ENCODE measurements around the gene KCNQ1. TPM values are rescaled to one million over a fixed set of nuclear protein-coding genes. Genes with fewer than 3 reads are reported as not detected.

Gene KCNQ1
- total RNA-seq, 1 donor from 2014 or later = 0.13 TPM

DNA sequence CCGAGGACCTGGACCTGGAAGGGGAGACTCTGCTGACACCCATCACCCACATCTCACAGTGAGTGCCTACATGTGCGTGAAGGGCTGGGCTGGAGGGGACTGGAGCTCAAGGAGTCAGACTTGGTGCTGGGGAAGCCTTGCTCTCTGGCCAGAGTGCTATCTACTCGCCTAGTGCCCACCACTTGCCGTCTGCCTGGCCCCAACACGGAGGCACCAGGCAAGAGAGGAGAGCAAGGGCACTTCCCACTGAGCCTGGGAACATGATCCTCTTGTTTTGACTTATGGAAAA, 217.2 kb downstream of the KCNQ1 start:
- DNase-seq (ENCODE audit: low read depth in 2 of 2) = no peak

DNA sequence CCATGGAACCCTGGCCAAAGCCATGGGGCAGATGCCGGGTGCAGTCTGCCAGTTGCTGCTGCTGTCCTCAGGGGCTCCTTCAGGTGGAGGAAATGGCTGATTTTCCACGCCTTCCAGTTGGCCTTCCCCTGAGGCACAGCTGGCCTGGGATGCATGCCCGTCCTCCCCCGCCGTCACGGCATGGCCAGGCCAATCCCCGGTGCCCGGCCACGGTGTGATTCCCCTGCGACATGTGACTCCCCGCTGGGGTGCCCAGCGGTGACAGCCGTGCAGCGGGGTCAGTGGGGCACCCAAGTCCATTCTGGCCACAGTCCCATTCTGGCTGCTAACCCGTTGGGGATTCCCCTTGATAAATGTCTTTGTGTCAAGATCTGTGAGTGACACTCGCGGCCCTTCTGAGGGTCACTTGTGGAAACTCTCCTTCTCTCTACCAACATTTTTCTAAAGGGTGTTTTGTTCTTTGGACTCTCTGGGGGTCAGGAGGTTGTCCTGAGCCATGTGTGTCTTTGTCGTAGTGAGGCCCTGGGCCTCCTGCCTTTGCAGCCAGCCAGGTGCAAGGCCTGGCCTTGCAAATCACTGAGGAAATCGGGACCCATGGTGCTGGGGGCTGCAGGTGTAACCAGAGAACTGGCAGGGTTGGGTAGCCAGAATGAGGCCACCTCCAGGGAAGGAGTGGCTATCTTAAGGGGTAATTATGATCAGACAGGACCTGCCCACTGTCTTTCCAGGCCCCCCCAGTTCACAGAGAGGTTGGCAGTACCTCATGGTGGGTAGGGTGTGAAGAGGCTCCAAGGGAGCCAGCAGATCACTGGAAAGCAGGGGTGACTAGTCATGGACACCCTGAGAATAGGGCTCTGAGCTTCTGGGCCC, 217.9 kb downstream of the KCNQ1 start:
- no peak for DNase-seq (ENCODE audit: low read depth in 2 of 2)

DNA sequence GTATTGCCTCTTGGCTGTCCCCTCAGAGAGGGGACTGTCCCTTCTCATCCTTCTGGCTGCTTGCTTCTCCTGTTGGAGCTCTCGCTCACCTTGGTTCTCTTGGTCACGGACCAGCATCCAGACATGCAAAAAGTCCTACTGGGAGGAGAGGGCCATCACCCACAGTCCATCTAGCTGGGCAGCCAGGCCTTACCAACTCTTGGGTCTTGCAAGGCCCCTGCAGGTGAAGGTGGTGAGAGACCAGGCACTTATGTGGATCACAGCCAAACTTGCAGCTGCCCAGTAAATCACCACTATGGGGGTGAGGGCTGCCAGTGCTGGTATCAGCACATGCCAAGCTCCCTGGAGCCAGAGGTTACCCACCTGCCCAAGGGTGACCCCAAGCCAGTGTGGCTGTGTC, 218.7 kb downstream of the KCNQ1 start:
- no peak for DNase-seq (ENCODE audit: low read depth in 2 of 2)

DNA sequence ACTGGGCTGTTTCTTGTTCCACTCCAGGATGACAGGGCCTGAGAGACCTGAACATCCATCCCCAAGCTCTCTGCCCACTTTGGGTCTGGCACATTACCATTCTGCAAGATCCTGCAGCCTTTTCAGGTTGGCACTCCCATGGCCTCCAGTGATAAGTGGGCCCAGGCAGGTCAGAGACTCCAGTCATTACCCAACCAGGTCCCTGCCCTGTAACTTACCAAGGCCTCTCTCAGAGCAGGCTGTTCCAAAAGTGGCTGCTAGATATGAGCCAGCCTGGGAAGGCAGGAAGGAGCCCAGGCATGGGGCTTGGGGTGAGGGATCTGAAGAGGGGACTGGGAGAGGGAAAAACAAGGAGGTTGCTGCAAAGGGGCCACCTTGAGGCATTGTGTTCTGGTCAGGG, 219.1 kb downstream of the KCNQ1 start:
- DNase-seq (ENCODE audit: low read depth in 2 of 2) = no peak

DNA sequence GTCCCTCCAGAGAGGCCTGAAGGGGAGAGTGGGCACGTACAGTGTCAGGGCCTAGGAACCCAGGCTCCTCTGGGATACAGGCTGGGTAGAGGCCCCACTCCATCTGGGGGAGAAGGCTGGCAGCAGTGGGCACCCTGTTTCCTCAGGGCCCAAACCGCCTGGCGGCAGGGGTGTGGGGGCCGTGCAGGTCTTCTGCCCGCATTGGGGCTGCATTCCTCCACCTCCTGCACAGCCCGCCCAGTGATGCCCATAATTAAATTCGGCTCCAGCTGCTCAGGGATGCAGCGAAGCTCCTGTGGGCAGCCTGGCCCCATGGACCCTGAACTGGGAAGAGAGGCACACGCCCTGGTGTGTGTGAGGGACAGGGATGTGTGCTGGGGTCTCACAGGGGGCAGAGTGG, 219.6 kb downstream of the KCNQ1 start:
- DNase-seq (ENCODE audit: low read depth in 2 of 2) = no peak

DNA sequence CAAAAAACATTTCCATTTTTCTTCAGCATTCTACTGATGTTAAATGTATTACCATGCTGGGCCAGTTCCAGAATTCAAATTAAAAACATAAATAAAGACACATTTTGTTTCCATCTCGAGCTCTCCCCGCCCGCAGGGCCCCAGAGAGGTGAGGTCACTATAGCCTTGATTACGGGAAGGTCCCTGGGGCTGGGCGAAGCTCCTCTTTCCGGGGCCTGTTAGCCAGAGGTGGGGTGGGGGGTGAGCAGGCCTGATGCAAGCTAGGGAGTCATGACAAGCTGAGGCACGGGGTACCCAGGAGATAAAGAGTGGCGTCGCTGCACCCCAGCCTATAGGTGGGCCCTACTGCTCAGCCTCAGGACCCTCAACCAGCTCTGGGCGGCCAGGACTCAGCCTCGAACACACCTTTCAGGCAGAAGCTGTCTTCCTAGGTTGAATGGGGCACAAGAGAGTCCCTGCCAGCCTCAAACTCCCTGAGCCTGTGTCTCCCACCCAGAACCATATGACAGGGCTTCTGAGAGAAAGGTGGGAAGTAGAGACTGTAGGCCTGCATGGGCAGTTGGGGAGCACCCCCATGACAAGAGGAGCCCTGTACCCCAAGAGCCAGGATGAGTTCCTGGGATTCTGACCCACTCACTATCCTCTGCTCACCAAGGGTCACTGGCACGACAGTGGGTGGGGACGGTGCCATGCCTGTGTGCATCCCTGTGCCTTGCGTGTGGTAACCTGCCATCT, 220.2 kb downstream of the KCNQ1 start:
- no peak for DNase-seq (ENCODE audit: low read depth in 2 of 2)

DNA sequence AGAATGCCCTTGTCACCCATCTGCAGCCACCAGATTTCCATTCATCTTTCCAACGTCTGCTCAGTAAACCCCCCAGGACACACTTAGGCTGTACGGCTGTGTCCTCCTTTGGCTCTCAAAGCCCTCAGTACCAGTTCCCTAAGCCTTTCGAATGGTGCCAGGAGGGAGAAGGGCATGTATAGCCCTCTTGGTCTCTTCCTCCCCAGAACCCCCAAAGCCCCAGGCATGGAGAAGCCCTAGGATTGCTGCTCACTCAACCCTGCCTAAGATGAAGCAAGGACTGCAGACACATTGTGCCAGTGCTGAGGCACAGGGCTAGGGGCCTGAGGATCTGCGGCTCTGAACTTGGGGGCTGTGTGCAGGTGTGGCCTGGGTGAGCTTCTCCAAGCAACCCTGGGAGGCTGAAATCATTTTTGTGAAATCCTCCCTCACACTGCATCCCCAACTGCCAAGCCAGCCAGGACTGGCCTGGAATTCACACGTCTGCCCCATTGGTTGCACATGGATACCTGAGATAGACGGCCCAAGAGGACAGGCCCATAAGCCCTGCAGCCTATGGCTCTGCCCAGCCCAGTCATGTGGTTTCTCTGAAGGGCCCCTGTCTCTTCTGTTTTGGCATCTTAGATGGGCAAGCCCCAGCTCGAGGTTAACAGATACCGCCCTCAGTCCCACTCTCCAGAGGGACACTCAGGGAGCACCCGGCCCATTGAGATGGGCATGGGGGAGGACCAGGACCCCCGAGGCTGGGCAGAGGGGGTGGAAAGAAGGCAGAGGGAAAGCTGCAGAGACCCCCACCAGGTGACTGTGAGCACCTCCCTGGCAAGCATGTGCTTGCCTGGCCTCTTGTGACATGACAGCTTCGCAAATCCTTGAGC, 221.0 kb downstream of the KCNQ1 start:
- DNase-seq (ENCODE audit: low read depth in 2 of 2) = no peak

DNA sequence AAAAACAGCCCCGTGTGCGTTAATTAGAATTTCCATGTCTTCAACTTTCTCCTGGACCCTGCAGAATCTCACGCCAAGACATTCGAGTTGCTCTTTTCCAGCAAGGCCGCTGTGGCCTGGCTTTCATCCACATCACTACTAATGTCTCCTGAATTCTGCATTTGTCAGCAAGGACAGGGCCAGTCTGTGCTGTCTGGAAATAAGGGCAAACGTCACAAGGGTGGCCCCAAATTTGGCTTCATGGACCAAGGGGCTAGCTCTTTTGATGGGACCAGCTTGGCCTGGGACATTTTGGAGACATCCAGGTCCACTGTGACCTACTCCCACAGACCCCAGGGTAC, 221.6 kb downstream of the KCNQ1 start:
- DNase-seq (ENCODE audit: low read depth in 2 of 2) = no peak

DNA sequence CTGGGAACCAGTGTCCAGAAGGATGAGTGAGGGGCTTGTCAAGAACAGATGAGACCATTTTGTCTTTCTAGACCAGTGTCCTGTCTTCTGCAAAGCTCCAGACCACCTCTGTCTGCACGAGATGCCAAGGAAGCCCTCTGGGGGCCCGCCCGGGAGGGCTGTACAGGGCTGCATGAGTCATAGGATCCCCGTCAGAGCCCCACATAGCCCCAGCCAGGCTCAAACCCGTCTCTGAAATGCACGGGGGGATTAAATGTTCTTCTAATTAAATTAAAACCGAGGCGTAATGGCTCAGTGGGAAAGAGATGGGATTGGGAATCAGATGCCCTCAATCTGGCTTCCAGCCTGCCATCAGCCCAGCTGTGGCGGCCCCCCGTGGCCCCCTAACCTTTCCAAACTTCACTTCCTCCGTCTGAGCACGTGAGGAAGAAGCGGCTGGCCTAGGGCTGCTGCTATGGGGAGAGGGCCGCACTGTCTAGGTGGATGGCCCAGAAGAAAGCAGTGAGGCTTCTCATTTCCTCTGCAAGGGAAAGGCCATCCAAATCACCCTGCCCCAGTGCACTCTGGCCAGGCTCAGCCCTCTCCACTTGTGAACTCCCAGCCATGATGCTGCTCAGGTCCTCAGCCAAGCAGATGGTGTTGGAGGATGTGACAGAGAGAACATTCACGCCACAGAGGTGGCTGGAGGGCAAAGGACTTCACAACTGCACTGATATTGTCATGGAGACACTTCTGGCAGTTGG, 222.2 kb downstream of the KCNQ1 start:
- DNase-seq (ENCODE audit: low read depth in 2 of 2) = no peak

DNA sequence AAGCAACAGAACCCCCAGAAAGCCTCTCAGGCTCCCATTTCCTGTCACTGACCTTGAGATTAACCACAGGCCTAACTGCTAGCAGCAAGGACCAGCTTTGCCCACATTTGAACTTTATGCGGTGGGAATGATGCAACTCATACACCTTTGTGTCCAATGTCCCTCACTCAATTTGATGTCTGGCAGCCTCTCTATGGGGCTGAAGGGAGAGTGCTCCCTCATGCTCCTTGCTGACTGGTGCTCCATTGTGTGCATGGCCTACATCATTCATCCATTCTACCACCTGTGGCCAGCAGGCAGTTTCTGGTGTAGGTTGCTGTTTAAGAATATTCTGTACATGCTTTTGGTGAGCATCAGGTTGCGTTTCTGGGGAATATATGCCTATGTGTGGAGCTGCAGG, 223.1 kb downstream of the KCNQ1 start:
- no peak for DNase-seq (ENCODE audit: low read depth in 2 of 2)

DNA sequence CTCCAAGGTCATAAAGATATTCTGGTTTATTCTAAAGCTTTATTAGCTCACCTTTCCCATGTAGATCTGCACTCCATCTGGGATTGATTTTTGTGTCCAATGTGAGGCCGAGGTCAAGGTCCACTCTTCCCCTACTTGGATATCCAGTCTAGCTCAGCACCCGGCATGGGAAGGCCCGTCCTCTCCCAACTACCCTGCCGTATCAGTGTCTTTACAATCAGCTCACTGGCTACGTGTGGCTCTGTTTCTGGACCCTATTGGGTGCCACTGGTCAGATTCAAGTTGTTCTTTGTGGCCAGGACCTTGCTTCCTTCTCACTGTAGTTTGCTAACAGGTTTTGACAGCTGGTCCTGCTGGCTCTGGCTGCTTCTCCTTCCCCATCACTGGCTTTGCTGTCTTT, 224.1 kb downstream of the KCNQ1 start:
- no peak for DNase-seq (ENCODE audit: low read depth in 2 of 2)

DNA sequence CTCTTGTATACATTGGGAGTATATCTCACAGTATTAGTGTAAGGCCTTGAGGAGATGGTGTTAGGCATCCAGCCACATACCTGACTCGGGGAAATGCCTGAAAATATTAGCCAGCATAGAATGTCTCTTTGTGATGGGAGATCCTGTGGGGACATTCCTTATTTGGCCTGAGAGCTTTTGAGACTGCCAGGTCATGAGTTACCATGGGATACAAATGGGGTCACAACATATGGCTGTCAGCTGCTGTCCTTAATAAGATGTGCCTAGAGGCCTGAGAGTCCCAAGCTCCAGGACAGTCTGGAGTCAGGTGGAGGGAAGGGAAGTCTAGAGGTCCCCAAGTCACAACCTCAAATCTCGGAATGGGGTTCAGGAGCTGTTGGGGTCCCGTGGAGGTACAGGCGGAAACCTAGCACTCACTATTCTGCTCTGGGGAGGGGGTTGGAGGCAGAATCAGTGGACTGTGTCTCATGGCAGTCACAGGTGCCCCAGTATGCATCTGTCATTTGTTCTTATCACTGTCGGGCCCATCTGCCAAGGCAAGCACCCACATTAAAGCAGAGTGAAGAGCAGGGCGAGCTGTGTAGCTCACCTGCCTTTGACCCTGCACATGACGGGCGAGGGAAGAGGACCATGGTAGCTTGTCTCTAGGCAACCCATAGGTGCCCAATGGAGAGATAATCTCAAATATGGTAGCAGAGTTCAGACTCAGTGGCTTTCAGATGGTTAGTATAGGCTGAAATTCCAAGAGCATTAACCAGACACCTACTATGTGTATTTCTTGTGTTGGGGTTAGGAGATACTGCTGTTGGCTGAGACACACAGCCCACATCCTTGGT, 225.0 kb downstream of the KCNQ1 start:
- DNase-seq (ENCODE audit: low read depth in 2 of 2) = no peak

DNA sequence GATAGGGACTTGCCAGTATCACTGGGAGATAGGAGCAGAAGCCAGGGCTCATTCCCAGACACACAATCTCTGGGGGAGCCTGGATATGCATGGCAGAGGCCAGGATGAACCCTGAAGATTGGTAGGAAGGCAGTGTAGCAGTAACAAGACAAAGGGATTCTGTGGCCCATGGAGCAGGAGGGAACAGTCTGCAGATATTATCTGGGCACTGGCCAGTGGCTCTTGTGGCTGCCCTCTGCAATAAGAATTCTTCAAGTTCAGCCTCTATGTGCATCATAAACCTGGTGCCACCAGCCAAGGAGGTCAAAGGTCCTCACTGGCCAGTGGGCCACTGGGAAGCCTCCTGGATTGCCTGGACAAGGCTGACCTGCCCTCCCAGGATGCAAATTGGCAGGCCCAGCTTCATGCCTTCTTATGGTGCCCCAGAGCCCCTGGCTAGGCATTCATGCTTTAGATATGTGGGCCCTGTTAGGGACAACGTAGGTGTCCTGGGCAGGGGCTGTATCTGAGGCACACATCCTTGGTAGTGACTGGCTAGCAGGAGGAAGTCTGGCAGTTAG, 225.8 kb downstream of the KCNQ1 start:
- no peak for DNase-seq (ENCODE audit: low read depth in 2 of 2)

DNA sequence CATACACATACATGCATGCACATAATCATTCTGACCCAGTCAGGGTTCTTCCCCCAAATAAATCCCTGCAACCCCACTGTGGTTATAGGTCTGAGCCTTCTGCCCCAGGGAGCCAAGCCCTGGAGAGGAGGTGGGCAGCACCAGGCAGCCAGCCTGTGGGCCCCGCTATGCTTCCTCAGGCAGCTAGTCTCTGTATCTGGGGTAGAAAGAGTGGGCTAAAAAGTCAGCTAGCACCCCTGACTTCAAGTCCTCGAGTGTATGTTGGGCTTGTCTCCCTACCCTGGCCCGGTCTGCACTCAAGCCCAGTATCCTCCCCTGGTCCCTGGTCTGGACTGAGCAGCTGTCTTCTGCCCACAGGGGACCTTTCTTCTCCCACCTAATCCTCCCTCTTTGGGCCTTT, 226.9 kb downstream of the KCNQ1 start:
- DNase-seq (ENCODE audit: low read depth in 2 of 2) = no peak

DNA sequence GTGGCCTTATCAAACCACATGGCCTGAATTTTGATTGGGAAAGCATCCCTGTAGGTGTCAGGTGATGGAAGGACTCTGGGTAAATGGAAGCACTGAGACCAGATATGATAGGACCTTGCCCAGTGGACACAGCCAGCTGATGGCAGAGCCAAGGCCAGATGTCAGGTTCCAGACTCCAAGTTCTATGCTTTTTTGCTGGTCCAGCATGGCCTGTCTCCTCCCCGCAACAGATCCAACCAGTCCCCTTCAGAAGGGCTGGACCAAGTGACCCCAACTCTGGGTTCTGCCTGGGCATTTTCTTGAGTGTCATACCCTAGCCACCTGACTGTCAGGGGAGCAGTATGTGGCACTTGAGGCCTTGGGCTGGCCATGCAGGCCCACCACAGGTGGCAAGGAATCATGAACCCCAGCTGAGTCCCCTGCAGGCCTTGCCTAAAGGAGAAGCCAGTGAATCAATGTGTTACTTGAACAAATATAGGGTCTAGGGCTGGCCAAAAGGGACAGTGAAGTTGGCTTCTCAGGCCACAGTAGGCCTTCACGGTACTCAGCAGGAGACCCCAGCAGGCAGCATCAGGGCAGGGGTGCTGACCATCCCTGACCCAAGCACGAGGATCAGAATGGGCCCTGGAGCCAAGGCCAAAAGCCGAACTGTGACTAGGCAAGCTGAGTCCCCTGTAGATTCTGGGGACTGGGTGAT, 227.9 kb downstream of the KCNQ1 start:
- no peak for DNase-seq (ENCODE audit: low read depth in 2 of 2)

DNA sequence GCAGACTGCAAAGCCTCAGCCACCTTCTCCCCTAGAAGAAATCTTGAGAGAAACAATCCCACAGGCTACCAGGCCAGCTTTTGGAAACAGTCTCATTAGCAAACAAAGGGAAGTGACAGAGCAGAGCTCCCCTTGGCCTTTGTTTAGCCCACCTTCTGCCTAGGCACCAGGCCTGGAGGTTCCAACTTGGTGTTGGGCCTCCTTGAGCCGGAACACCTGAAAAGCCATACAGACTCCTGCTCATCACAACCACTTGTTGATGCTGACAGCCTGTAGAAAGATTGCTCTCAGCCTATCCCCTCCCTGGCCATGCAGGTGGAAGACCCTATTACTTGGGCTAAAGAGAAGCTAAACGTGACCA, 228.4 kb downstream of the KCNQ1 start:
- no peak for DNase-seq (ENCODE audit: low read depth in 2 of 2)

DNA sequence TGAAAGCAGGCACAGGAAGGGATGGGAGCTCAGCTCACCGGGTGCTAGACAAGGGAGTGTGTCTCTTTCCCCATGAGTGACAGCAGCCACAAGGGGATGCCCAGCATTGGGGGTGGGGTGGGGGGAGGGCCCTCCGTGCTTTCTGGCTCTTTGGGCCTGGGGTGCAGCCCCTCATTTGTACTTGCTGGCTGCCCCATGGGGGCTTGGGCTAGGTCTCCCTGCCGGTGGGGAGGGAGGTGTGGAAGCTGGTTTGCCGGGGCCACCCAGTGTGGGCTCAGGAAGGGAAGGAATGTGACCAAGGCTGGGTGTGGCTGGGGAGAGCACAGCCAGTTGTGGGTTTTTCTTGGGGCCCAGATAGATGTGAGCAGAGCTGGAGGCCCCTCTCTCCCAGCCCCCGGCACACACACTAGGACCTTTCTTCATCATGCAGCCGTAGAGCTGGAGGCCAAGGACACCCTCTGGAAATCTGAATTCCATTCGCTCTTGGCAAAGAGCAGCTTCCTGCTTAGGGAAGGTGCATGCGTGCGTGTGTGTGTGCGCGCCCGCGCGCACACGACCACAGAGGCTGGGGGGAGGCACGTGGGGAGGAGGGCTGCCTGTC, 229.2 kb downstream of the KCNQ1 start:
- no peak for DNase-seq (ENCODE audit: low read depth in 2 of 2)

DNA sequence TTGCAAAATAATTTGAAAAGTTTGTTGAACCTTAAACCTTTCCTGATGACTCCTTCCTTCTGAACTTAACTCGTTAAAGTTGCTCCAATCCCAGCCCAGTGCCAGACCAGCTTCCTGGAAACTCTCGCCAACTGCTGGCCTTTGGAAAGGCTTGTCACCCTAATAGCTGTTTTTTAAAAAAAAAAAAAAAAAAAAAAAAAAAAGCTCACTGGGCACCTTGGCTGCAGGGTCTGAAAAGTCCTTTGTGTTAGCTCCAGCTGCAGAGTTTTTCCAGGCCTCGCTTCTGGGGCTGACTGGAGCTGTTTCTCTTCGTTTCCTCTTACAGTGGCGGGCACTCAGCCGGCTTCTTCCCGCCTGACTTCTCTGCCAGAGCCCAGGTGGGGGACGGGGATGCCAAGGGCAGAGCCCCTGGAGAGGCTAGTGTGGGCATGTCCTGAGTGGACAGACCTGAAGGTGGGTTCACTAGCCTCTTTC, 229.9 kb downstream of the KCNQ1 start:
- DNase-seq (ENCODE audit: low read depth in 2 of 2) = no peak

DNA sequence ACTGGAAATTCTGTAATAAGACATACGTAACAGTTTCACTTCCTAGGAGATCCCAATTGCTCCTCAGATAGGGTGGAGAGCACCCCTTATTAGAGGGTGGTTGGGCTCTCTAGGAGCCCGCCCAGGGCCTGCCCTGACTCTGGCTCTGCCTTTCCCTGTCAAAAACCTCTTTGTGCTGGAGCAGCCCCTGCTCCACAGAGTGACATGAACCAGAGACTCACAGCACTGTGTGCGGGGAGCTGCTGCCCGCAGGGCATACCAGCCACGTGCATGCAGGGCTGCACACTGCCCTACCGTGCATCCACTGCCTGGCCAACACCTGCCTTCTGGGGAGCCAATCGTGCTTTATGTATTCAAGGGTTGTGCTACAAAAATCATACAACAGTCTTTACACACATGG, 230.7 kb downstream of the KCNQ1 start:
- DNase-seq (ENCODE audit: low read depth in 2 of 2) = no peak

Data from dermis microvascular lymphatic vessel endothelial cell (primary cell).